CD4-positive, alpha-beta T cell treated with Interleukin-15 for 1 hour (primary cell): ENCODE results near the gene SRBD1.
A peak's percentile ranks its signal among the peaks of the same experiment; 100 is the strongest.

Source experiments
- DNase-seq: peaks from one replicate; pipeline ENCODE4 v3.0.0-alpha.2; 2020

Gene SRBD1

GRCh38 chr2:45611020-45611859 is at the start of gene SRBD1:
Gene SRBD1 (minus strand): TSS chr2:45611267. CDS start chr2:45605441, 5,826 bp downstream.
- DNase-seq: peak; percentile 91

GRCh38 chr2:45654250-45654649 is 43.2 kb upstream of the SRBD1 start:
- DNase-seq: no peak

- DNase-seq: no peak
Observed at GRCh38 chr2:45653122-45653913, 42.3 kb upstream of the SRBD1 start.

GRCh38 chr2:45652090-45653031 is 41.3 kb upstream of the SRBD1 start:
- DNase-seq: no peak

- peak; percentile 31 for DNase-seq
Observed at GRCh38 chr2:45651415-45652089, 40.5 kb upstream of the SRBD1 start, which contains the start of gene PRKCE. Gene PRKCE (plus strand): TSS chr2:45651675.

GRCh38 chr2:45650851-45651414 is 39.9 kb upstream of the SRBD1 start:
- DNase-seq: peak; percentile 95

GRCh38 chr2:45649858-45650811 is 39.1 kb upstream of the SRBD1 start:
- DNase-seq: peak; percentile 53

- DNase-seq: no peak
Observed at GRCh38 chr2:45649462-45649857, 38.4 kb upstream of the SRBD1 start.

GRCh38 chr2:45648636-45649035 is 37.6 kb upstream of the SRBD1 start:
- DNase-seq: no peak

GRCh38 chr2:45647986-45648520 is 37.0 kb upstream of the SRBD1 start:
- no peak for DNase-seq

GRCh38 chr2:45647356-45647755 is 36.3 kb upstream of the SRBD1 start:
- no peak for DNase-seq

- no peak for DNase-seq
Observed at GRCh38 chr2:45646289-45646688, 35.2 kb upstream of the SRBD1 start.

GRCh38 chr2:45643543-45644542 is 32.8 kb upstream of the SRBD1 start:
- peak; percentile 68 for DNase-seq

- no peak for DNase-seq
Observed at GRCh38 chr2:45643095-45643494, 32.0 kb upstream of the SRBD1 start.

GRCh38 chr2:45640576-45640975 is 29.5 kb upstream of the SRBD1 start:
- no peak for DNase-seq

- DNase-seq: no peak
Observed at GRCh38 chr2:45637440-45637839, 26.4 kb upstream of the SRBD1 start.

GRCh38 chr2:45636008-45636407 is 24.9 kb upstream of the SRBD1 start:
- DNase-seq: no peak

- DNase-seq: no peak
Observed at GRCh38 chr2:45634223-45634622, 23.2 kb upstream of the SRBD1 start.

GRCh38 chr2:45631955-45632354 is 20.9 kb upstream of the SRBD1 start:
- DNase-seq: no peak
